ENCODE measurements around the gene FAM149A. TPM values are rescaled to one million over a fixed set of nuclear protein-coding genes. Genes with fewer than 3 reads are reported as not detected.

The FAM149A gene
- total RNA-seq, 1 donor from 2014 or later: 5.8 TPM

Other genes with a start within 250 kb of the FAM149A start
- gene TLR3, start 35.5 kb upstream of the FAM149A start, total RNA-seq: 2.3 TPM
- 20.4 TPM for gene CYP4V2, start 86.9 kb downstream of the FAM149A start, total RNA-seq
- 0.89 TPM for gene KLKB1, start 122.8 kb downstream of the FAM149A start, total RNA-seq
- gene F11, start 161.5 kb downstream of the FAM149A start, total RNA-seq: 0.35 TPM

Measured in cardiac septum (tissue), 1 donor.